KG1 (cell line): ENCODE data around the gene RARS2.
"Not testable (repeated sequence)": the region's sequence is repeated elsewhere in the genome, so short reads cannot be mapped to it uniquely, and the experiment has no call there.

Source experiments
- DNase-seq: peaks from one replicate; lab custom pipeline; 2025; lab: John Stamatoyannopoulos, UW

RARS2 gene, protein sequence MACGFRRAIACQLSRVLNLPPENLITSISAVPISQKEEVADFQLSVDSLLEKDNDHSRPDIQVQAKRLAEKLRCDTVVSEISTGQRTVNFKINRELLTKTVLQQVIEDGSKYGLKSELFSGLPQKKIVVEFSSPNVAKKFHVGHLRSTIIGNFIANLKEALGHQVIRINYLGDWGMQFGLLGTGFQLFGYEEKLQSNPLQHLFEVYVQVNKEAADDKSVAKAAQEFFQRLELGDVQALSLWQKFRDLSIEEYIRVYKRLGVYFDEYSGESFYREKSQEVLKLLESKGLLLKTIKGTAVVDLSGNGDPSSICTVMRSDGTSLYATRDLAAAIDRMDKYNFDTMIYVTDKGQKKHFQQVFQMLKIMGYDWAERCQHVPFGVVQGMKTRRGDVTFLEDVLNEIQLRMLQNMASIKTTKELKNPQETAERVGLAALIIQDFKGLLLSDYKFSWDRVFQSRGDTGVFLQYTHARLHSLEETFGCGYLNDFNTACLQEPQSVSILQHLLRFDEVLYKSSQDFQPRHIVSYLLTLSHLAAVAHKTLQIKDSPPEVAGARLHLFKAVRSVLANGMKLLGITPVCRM

DNA sequence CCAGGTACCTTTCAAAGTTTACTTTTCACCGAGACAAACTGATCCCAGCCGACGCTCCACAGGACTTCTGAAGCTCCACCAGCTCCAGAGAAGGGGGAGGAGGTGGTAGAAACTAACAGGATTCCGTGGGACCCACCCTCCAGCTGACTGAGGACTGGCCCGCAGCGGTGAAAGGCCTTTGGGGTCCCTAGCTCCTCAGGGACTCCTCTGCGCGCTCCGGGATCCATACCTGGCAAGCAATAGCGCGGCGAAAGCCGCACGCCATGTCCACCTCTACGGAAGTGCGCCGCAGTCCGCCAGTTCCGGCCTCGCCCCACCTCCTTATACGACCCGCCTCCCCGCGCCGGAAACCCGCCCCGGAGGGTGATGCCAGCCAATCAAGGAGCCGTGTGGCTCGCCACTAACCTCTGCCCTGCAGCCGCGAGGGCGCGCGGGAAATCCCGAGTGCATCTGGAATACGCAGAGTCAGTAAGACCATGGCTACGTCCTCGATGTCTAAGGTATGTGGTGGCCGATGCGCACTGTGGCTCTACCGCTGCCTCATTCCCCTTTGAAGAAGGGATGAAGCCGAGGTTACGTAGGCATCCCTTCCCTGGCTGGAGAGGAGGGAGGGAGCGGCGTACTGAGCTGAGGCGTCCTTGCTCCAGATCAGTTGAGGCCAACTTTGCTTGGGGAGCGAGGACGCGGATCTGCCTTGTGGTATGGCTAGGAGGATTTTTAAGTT is at the start of gene RARS2, which contains the start of gene ORC3:
TSS of gene RARS2 (minus strand) at position 295 of the 724 bp plus-strand sequence. CDS start at position 265, 30 bp downstream.
TSS of gene ORC3 (plus strand) at position 443 of the 724 bp plus-strand sequence. CDS start at position 477, 34 bp downstream.
- peak; percentile 86 for DNase-seq

DNA sequence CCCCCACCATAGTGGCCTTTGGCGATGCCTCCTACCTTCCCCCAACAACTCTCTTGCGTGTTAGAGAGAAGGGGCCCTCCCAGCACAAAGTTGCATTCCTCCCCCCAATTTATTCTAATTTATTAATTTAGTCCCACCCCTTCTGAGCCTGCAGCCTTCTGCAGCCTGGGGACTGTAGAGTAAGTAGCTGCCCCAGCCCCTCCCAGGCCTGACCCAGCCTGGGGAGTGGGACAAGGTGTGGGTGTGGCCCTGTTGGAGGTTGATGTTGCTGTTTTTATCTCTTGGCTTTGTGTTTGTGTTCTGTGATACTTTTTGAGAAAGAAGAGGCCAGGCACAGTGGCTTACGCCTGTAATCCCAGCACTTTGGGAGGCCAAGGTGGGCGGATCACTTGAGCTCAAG is 49.6 kb upstream of the RARS2 start:
- DNase-seq: no peak

DNA sequence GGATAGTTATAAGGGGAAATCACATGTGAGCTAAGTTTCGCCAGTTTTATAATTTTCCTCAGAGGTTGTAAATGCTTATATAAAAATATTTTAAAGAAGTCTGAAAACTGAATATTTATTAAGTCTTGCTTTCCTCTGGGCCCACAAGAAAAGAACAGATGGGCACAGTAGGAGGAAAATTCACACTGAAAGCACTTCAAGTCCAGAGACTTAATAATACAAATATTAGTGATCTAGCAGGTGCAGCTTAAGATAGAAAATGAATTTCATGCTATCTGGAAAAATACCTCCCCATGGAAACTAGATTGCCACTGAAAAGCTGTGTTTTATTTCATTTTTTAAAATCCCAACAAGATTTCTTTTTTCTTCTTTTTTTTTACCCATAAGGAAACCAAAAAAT is 47.3 kb upstream of the RARS2 start:
- DNase-seq: no peak

DNA sequence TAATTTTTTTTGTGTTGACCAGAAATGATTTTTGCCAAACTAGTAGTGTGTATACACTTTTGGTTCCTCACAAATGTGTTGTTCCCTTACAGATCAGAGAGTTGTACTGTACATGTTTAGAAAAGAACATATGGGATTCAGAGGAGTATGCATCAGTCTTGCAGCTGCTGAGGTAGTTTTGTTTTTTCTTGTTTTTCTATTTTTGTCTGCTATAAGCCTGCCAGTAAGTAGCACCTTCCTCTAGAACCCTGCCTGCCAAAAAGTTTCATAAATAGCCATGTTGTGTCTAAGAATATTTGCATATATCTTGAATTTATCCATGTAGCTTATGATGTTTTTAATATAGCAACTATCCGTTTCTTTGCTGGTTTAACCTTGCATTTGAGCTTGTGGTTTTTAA is 46.5 kb upstream of the RARS2 start:
- no peak for DNase-seq

DNA sequence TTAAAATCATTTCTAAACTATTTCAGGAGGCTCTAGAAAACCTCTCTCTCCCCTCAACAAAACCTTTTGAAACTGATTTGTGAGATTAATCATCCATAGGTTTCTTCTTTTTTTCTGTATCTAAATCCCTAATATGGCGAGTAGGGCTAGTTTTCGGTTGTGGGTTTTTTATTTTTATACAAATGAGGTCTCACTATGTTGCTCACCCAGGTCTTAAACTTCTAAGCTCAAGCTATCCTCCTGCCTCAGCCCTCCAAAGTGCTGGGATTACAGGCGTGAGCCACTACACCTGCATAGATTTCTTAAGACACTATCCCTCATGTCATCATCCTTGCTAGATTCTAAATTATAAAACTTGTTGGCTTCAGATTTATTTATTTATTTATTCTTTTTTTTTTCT is 44.1 kb upstream of the RARS2 start:
- no peak for DNase-seq

DNA sequence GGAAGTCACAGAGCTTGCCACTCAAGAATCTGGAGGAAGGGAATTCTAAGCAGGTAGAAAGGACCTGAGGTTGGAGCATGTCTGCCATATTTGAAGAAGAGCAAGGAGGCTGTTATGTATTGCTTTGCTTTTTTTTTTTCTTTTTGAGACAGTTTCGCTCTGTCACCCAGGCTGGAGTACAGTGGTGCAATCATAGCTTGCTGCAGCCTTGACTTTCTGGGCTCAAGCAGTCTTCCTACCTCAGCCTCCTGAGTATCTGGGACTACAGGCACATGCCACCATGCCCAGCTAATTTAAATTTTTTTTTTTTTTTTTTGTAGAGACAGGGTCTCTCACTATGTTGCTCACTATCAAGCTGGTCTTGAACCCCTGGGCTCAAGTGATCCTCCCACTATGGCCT is 41.0 kb upstream of the RARS2 start:
- no peak for DNase-seq

DNA sequence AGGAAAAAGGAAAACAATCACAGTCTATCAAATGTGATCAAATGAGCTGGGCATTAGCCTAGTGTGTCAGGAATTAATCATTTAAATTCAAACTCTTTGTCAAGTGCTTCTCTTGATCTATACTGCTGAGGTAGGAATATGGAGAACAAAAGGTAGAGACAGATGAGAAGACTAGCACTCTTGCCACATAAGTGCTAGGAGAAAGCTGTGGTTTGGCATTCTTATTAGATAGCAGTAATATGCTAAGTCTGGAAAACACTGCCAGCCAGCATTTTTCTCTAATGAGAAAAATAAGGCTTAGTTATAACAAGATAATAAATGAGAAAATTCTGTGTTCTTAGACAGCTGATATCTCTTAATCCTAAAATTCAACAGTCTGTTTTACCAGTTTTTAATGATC is 39.1 kb upstream of the RARS2 start:
- no peak for DNase-seq

DNA sequence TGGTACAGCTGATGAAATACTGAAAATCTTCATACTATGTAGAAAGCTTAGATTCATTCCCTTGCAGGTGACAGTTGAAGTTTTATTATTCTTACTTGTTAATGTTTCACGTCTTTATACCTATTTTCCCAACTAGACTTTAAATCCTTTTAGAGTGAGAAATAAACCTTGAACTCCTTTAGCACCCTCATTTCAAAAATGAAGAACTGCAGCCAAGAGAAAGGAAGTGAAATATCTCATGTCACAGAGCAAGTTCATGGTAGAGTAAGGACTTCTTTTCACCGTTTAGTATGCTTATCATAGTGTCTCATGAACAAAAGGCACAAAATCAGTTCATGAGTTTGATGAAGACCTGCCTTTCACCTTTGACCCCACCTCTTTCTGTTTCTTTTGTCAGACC is 38.6 kb upstream of the RARS2 start:
- DNase-seq: no peak

DNA sequence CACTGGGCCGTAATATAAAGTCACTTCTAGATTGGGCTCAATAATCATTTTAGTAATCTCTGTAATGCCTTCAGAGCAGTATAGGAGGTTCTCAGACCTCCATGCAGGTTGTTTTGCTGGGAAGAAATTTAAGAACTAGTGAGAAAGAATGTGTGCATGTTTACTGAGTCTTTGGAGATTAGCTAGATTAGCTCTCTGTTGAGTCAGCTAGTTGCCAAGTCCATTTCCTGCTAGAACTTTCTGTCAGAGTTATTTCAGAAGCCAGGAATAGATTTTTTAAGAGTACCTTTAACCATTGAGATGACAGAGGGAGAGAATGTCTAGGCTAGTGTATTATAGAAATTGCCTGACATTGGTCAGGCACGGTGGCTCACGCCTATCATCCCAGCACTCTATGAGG is 33.5 kb upstream of the RARS2 start:
- no peak for DNase-seq

DNA sequence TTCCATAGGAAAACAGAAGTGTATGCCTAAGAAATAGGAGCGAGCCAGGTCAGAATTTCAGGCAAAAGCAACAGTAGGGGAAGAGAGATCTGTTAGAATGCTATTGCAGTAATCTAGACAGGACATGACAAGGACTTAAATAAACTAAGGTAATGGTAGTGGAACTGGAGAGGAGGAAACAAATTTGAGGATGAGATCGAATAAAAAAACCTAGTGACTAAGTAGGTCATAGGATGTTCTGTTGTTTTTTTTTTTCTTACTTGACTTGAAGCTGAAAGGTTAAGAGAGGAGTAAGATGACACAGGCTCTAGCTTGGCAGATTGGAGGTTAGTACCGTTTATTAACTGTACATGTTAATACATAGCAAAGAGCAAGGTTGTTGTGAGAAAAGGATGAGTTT is 28.7 kb upstream of the RARS2 start:
- no peak for DNase-seq

DNA sequence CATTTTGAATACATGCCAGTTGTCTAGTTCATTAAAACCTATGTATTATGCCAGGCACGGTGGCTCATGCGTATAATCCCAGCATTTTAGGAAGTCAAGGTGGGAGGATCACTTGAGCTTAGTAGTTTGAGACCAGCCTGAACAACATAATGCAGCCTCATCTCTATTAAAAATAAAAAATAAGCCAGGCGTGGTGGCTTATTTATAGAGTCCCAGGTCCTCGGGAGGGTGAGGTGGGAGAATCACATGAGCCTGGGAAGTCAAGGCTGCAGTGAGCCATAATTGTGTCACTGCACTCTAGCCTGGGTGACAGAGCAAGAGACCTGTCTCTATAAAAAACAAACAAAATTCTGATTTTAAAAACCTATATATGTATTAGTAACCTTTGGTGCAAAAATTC is 27.6 kb upstream of the RARS2 start:
- no peak for DNase-seq

DNA sequence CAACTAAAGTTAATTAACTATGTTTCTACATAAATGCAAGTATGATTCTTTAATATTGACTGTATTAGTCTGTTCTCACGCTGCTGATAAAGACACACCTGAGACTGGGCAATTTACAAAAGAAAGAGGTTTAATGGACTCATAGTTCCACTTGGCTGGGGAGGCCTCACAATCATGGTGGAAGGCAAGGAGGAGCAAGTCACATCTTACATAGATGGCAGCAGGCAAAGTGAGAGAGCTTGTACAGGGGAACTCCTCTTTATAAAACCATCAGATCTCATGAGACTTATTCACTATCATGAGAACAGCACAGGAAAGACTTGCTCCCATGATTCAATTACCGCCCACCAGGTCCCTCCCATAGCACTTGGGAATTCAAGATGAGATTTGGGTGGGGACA is 23.2 kb upstream of the RARS2 start:
- not testable (repeated sequence) for DNase-seq

DNA sequence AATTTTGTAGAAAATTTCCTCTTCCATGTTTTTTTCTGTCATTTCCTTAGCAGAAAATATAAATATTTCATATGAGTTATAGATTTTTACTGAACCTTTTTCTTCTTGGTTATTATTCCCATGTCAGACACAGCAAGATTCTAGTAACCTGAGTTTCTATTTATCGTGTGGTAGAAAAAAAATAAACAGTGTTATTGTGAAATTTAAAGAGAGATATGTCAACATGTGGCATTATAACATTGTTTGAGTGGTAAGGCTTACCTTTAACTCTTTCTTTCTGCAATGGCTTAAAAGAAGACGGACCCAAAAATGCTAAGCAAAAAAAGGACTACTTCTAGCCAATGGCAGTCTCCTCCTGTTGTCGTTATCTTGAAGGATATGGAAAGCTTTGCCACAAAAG is 19.0 kb upstream of the RARS2 start:
- no peak for DNase-seq

DNA sequence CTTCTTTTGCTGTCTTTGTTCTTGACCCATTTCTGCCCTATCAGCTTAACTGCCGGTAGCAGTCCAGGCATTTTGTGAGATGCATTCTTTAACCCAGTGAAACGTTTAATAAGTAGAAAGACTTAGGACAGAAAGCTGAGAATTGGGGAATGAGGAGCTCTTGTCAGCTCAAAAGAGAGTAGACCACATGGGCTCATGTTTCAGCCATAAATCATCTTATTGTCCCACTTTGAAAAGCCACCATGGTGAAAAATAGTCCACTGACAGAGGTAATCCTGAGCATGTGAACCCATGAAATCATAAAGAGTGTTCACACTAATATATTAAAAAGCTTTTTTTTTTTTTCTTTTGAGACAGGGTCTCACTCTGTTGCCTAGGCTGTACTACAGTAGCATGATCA is 16.4 kb upstream of the RARS2 start:
- no peak for DNase-seq

DNA sequence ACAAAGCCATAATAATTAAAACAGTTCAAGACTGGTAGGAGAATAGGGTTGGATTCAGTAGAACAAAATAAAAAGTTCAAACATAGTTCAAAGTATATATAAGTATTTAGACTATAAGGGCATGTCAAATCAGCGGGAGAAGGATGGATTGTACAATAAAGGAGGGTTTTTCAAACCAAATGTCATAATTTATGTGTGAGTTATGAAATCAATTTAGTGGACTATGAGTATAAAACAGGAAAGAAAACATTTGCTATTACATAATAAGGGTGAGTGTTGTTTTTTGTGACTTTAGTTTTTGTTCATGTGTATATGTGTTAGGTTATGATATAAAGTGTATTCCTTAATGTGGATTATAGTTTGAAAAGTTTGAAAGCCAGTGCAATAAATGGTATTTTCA is 10.8 kb upstream of the RARS2 start:
- no peak for DNase-seq

DNA sequence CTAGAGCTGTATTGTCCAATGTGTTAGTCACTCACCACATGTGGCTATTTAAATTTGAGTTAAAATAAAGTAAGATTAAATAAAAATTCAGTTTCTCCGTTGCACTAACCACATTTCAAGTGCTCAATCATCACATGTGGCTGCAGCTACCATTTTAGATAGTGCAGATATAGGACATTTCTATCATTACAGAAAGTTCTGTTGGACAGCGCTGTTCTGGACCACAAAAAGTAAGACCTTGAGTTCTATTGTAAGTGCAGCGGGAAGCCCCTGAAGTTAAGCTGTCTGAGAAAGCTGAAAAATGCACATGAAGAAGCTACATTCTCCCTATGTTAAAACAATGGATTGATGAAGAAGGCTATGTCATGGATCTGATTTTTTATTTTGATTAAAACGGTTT is 1.2 kb upstream of the RARS2 start:
- DNase-seq: no peak

DNA sequence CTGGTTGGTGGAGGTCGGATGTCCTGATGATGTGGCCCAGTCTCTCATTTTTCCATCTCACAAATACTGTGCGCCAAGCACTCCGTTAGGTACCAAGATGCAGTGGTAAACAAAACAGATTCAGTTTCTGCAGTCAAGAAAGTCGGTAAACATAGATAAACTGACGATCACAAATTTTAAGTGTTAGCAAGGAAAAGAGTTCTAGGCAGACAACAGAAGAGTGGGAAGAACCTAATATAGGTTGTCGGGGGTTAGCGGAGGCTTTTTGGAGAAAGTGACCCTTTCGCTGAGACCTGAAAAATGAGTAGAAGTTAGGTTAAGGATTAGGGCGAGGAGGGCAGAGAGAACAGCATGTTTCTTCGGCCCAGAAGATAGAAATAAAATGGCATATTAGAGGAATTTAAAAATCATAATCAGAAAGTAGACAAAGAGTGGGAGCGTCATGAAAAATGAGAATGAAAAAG is 662 bp upstream of the RARS2 start:
- DNase-seq: no peak

DNA sequence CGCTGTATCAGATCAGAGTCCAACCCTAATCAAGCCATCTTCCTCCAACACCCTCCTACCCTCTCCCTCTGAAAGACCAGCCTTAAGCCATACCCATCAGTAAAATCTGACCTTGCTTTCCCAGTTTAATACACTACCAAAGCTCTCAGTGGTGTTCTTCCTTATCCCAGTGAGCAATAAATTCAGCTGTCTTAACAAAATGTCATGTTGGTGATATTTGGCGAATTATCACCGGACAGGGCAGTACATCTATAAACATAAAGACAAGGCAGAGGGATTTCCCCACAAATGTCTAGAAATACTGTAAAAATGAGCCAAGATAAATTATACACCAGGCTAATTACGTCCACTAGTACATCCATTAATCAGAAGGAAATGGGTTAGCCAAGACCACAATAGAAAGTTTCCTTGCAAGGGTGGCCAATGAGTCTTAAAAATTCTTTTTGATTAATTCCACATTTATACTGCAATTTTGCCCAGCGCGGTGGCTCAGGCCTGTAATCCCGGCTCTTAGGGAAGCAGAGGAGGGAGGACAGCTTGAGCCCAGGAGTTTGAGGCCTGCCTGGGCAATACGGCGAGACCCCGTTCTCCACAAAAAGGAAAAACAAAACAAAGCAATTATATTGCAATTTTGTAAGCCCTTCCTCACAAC is 905 bp downstream of the RARS2 start:
- DNase-seq: no peak

DNA sequence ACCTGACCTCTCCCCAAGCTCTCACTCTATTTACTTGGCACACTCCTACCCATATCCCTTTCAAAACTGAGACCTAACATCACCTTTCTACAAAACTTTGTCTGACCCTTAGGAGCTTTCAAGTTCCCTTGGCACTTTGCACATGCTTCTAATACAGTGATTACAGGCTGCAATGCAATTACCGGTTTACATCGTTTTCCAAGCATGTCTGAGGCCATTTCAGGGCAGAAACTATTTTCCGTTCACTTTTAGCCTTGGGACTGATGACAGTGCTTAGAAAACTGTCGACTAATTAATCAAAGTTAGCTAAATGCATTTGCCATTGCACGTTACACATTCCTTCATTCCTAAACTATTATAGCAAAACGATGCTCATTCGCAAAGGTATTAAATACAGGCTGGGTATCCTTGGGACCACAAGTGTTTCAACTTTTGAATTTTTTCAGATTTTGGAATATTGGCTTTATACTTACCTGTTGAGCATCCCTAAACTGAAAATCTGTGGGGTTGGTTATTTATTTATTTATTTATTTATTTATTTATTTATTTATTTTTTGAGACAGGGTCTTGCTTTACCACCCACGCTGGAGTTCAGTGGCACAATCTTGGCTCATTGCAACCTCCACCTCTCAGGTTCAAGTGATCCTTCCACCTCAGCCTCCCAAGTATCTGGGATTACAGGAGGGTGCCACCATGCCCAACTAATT is 3.3 kb downstream of the RARS2 start:
- DNase-seq: no peak

DNA sequence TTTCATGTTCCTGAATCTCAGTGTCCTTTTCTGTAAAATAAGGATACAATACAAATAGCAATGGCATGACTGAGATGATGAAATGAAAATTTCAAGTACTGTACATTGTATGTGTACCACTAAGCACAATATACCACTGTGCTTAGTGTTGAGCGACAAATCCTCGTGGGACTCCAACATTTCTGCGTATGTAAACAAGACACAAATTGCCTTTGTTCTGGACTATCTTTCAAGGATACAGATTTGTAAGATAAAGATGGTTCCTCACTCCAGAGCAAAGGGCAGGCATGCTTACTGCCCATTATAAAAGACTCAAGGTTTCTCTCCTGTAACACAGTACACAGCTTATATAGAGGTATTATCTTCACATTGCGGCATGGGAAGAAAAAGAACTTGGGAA is 6.0 kb downstream of the RARS2 start:
- no peak for DNase-seq

DNA sequence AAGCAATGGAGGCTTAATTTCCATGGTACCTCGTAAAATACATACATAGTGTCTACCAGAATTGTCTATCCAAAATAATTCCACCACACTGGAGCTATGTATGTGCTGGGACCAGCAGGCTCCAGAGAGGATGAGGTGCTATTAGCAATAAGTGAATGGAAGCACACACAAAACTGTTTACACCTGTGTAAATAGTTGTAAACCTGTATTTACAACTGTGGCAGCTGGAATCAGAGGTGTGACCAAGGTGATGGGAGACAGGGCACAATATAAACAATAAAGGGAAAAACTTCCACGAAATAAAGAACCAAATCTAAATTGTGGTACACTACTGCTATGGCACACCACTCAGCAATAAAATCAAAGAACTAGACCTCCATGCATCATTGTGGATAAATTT is 14.4 kb downstream of the RARS2 start:
- DNase-seq: no peak
